HG02759 (cell line): ENCODE data around the gene FBN2.

Experiments used
- ATAC-seq: cut with Tn5 transposase; IDR thresholded peaks from one replicate; pipeline ENCODE4 v1.9.1; 2021; ENCODE audit warnings: mild to moderate bottlenecking, moderate library complexity; ENCODE audit not compliant: unreplicated experiment

The FBN2 gene

GRCh38 chr5:128538000-128538249 lies at the start of gene FBN2:
Gene FBN2, minus strand, starts transcription at chr5:128538245. Its CDS starts 642 bp downstream, at chr5:128537603.
- ATAC-seq: no peak

- no peak for ATAC-seq
Measured at GRCh38 chr5:128587275-128587674, 49.2 kb upstream of the FBN2 start.

- ATAC-seq: no peak
Measured at GRCh38 chr5:128586848-128587247, 48.8 kb upstream of the FBN2 start.

- ATAC-seq: no peak
Measured at GRCh38 chr5:128579639-128580038, 41.6 kb upstream of the FBN2 start.

- ATAC-seq: no peak
Measured at GRCh38 chr5:128579093-128579492, 41.0 kb upstream of the FBN2 start.

- no peak for ATAC-seq
Measured at GRCh38 chr5:128574041-128574440, 36.0 kb upstream of the FBN2 start.

- no peak for ATAC-seq
Measured at GRCh38 chr5:128572930-128573319, 34.9 kb upstream of the FBN2 start.

GRCh38 chr5:128572051-128572929 lies 34.2 kb upstream of the FBN2 start:
- ATAC-seq: no peak

GRCh38 chr5:128566178-128566577 lies 28.1 kb upstream of the FBN2 start:
- no peak for ATAC-seq

- no peak for ATAC-seq
Measured at GRCh38 chr5:128559300-128560297, 21.6 kb upstream of the FBN2 start.

- no peak for ATAC-seq
Measured at GRCh38 chr5:128553747-128554146, 15.7 kb upstream of the FBN2 start.

- ATAC-seq: no peak
Measured at GRCh38 chr5:128551476-128551875, 13.4 kb upstream of the FBN2 start.

GRCh38 chr5:128549496-128549895 lies 11.5 kb upstream of the FBN2 start:
- no peak for ATAC-seq

- no peak for ATAC-seq
Measured at GRCh38 chr5:128546658-128547281, 8.7 kb upstream of the FBN2 start.

GRCh38 chr5:128541385-128541784 lies 3.3 kb upstream of the FBN2 start:
- no peak for ATAC-seq

- peak; percentile 30 for ATAC-seq
Measured at GRCh38 chr5:128539038-128539429, 989 bp upstream of the FBN2 start.

- peak; percentile 41 for ATAC-seq
Measured at GRCh38 chr5:128538250-128539037, 399 bp upstream of the FBN2 start.

- peak; percentile 66 for ATAC-seq
Measured at GRCh38 chr5:128537221-128537999, 635 bp downstream of the FBN2 start.

- no peak for ATAC-seq
Measured at GRCh38 chr5:128536254-128537220, 1.5 kb downstream of the FBN2 start.
